Nucleus accumbens (tissue), 56 donors: ENCODE measurements around the gene NAA35.
"Not testable (repeated sequence)": the region's sequence is repeated elsewhere in the genome, so short reads cannot be mapped to it uniquely, and the experiment has no call there.

ENCODE experiments used
- DNase-seq, 56 donors: peaks; one replicate each; lab custom pipeline; 2025; lab: John Stamatoyannopoulos, UW

NAA35 gene

GRCh38 chr9:85943757-85944430, 2.9 kb downstream of the NAA35 start:
- DNase-seq, result no peak

GRCh38 chr9:85944672-85945071, 3.7 kb downstream of the NAA35 start:
- DNase-seq, result no peak

- no peak for DNase-seq
These were observed 8.8 kb downstream of the NAA35 start for GRCh38 chr9:85949586-85950335.

GRCh38 chr9:85959955-85960354, 19.0 kb downstream of the NAA35 start:
- no peak for DNase-seq

- peak in 4 of 56 donors; percentile 0 to 24 (median 4) for DNase-seq
These were observed 19.7 kb downstream of the NAA35 start for GRCh38 chr9:85960688-85961093.

- no peak for DNase-seq
These were observed 23.6 kb downstream of the NAA35 start for GRCh38 chr9:85964526-85964925.

- no peak for DNase-seq
These were observed 24.0 kb downstream of the NAA35 start for GRCh38 chr9:85964949-85965348.

GRCh38 chr9:85969727-85970126, 28.8 kb downstream of the NAA35 start:
- no peak for DNase-seq

- no peak for DNase-seq
These were observed 30.8 kb downstream of the NAA35 start for GRCh38 chr9:85971731-85972130.

- DNase-seq, result no peak
These were observed 32.3 kb downstream of the NAA35 start for GRCh38 chr9:85973238-85973637.

GRCh38 chr9:85974055-85974547, 33.2 kb downstream of the NAA35 start:
- DNase-seq, result not testable (repeated sequence)

- no peak for DNase-seq
These were observed 37.5 kb downstream of the NAA35 start for GRCh38 chr9:85978496-85978895.

- DNase-seq, result no peak
These were observed 40.4 kb downstream of the NAA35 start for GRCh38 chr9:85981369-85981768.

- DNase-seq, result no peak
These were observed 43.5 kb downstream of the NAA35 start for GRCh38 chr9:85984457-85984856.

- DNase-seq, result no peak
These were observed 46.3 kb downstream of the NAA35 start for GRCh38 chr9:85987236-85987635.

- no peak for DNase-seq
These were observed 53.2 kb downstream of the NAA35 start for GRCh38 chr9:85994191-85994590.

- no peak for DNase-seq
These were observed 54.2 kb downstream of the NAA35 start for GRCh38 chr9:85995097-85995496.

- DNase-seq, result no peak
These were observed 54.7 kb downstream of the NAA35 start for GRCh38 chr9:85995599-85995998.

- no peak for DNase-seq
These were observed 64.4 kb downstream of the NAA35 start for GRCh38 chr9:86005253-86005775.

GRCh38 chr9:86009133-86009532, 68.2 kb downstream of the NAA35 start:
- DNase-seq, result no peak

GRCh38 chr9:86020731-86021130, 79.8 kb downstream of the NAA35 start:
- no peak for DNase-seq

GRCh38 chr9:86021166-86021565, 80.2 kb downstream of the NAA35 start:
- no peak for DNase-seq
